Measurements from ENCODE around the gene ADRM1.

The ADRM1 gene

DNA sequence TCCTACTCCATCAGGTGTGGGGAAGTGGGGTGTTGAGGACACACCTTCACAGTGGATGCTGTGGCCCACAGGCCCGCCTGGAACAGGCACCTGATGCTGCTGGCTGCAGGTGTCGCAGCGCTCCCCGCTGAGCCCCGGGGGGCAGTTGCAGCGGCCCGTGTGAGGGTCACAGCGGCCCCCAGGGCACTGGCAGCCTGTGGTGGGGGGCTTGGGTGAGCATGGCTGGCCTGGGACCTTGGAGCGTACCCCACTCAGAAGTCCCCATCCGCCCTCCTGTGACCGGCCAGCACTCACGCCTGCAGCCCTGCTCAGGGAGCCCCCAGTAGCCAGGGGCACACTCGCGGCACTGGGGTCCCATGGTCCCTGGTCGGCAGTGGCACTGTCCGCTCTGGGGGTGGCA is 19.2 kb downstream of the ADRM1 start:
- H3K4me3 ChIP-seq (ENCODE audit: low read depth in 1 of 2, low read length in 2 of 2) = no peak overlapping the region
- no peaks in the 10 kb centered on the region for H3K9me3 ChIP-seq (ENCODE audit: control insufficient read depth in 1 of 2, low read length in 2 of 2)
- H3K4me1 ChIP-seq (ENCODE audit: control insufficient read depth in 1 of 2, insufficient read depth in 2 of 2, low read length in 2 of 2) = no peaks in the 10 kb centered on the region
- peaks cover 3 to 72% of the 10 kb centered on the region in 2 donors for H3K36me3 ChIP-seq (ENCODE audit: control insufficient read depth in 1 of 2, insufficient read depth in 2 of 2, low read length in 2 of 2)
- H3K27me3 ChIP-seq (ENCODE audit: low read depth, low read length) = no peaks in the 10 kb centered on the region
- no peak overlapping the region for H3K27ac ChIP-seq (ENCODE audit: low read length)

GRCh38 chr20:62322492-62323041 is 19.8 kb downstream of the ADRM1 start:
- no peak overlapping the region for H3K4me3 ChIP-seq (ENCODE audit: low read depth in 1 of 2, low read length in 2 of 2)
- no peaks in the 10 kb centered on the region for H3K9me3 ChIP-seq (ENCODE audit: control insufficient read depth in 1 of 2, low read length in 2 of 2)
- H3K27me3 ChIP-seq (ENCODE audit: low read depth, low read length) = no peaks in the 10 kb centered on the region
- H3K27ac ChIP-seq (ENCODE audit: low read length) = no peak overlapping the region
- peaks cover 3 to 72% of the 10 kb centered on the region in 2 donors for H3K36me3 ChIP-seq (ENCODE audit: control insufficient read depth in 1 of 2, insufficient read depth in 2 of 2, low read length in 2 of 2)
- no peaks in the 10 kb centered on the region for H3K4me1 ChIP-seq (ENCODE audit: control insufficient read depth in 1 of 2, insufficient read depth in 2 of 2, low read length in 2 of 2)

DNA sequence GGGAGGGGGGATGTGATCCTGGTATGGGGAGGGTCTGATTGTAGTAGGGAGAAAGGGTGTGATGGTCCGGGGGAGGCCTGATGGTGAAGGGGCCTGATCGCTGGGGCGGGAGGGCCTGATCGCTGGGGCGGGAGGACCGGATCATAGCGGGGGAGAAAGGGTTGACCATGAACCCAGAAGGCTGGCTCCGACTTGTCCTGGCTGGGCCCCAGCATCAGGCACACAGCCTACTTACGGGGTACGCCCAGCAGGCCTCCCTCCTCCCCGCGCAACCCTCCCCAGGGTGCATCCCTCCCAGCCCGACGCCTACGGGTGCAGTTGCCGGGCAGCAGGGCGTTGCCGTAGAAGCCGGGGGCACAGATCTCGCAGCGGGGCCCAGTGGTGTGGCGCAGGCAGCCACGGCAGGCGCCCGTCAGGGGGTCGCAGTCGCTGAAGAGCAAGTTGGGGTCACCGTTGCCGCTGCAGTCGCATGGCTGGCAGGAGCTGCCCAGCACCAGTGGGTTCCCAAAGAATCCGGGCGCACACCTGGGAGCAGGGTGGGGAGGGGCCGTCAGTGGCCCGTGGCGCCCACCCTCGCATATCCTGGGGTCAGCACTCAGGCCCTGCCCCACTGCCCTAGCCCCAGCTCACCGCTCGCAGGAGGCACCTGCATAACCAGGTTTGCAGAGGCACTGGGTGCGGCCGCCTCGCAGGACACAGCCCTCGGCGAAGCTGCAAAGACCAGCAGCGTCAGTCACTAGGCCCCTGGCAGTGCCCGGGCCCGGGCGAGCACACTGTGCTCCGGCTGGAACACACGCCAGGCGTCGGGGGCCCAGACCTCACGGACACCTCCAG is 20.6 kb downstream of the ADRM1 start:
- Histone ChIP-seq H3K27me3 (ENCODE audit: low read depth, low read length) (no peaks in the 10 kb centered on the region), H3K4me3 (ENCODE audit: low read depth in 1 of 2, low read length in 2 of 2) (no peak overlapping the region), H3K4me1 (ENCODE audit: control insufficient read depth in 1 of 2, insufficient read depth in 2 of 2, low read length in 2 of 2) (no peaks in the 10 kb centered on the region), H3K36me3 (ENCODE audit: control insufficient read depth in 1 of 2, insufficient read depth in 2 of 2, low read length in 2 of 2) (peaks cover 3 to 79% of the 10 kb centered on the region in 2 donors), H3K27ac (ENCODE audit: low read length) (no peak overlapping the region), H3K9me3 (ENCODE audit: control insufficient read depth in 1 of 2, low read length in 2 of 2) (no peaks in the 10 kb centered on the region)

DNA sequence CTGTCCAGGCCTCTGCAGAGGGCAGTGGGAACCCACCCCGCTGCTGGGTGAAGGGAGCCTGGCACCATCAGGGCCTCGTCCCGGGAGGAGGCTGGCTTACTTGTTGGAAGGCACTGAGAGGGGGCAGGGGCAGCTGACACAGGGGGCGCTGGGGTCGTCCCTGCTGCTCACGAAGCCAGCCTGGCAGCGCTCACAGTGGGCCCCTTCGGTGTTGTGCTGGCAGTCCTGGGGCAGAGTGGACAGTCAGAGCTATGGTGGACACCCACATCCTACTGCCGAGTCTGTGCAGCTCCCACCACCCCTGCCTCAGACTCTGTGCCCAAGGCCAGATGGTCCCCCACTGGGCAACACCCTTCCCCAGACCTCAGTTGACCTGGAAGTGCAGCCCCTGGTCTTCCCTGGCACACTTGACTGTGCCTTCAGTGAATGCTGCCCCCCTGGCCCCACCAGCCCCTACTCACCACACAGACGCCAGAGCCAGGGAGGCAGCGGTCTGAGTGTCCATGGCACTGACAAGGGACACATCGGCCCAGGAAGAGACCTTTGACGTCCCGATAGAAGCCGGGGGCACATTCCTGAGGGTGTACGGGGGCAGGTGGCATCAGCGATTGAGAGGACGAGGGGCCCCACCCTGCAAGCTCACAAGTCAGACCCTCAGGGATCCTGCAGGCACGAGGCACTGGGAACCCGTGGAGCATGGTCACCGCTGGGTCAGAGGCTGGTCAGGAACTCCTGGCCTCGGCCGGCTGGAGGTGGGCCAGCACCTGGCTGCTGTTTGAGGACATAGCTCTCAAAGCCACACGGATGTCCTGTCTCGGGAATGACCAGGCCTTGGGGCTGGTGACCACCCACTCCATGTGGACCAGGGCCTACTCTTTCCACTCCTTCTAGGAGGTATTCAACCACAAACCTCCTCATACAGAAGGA is 21.4 kb downstream of the ADRM1 start:
- Histone ChIP-seq H3K36me3 (ENCODE audit: control insufficient read depth in 1 of 2, insufficient read depth in 2 of 2, low read length in 2 of 2) (peaks cover 3 to 79% of the 10 kb centered on the region in 2 donors), H3K4me3 (ENCODE audit: low read depth in 1 of 2, low read length in 2 of 2) (no peak overlapping the region), H3K27me3 (ENCODE audit: low read depth, low read length) (no peaks in the 10 kb centered on the region), H3K27ac (ENCODE audit: low read length) (no peak overlapping the region), H3K4me1 (ENCODE audit: control insufficient read depth in 1 of 2, insufficient read depth in 2 of 2, low read length in 2 of 2) (no peaks in the 10 kb centered on the region), H3K9me3 (ENCODE audit: control insufficient read depth in 1 of 2, low read length in 2 of 2) (no peaks in the 10 kb centered on the region)

DNA sequence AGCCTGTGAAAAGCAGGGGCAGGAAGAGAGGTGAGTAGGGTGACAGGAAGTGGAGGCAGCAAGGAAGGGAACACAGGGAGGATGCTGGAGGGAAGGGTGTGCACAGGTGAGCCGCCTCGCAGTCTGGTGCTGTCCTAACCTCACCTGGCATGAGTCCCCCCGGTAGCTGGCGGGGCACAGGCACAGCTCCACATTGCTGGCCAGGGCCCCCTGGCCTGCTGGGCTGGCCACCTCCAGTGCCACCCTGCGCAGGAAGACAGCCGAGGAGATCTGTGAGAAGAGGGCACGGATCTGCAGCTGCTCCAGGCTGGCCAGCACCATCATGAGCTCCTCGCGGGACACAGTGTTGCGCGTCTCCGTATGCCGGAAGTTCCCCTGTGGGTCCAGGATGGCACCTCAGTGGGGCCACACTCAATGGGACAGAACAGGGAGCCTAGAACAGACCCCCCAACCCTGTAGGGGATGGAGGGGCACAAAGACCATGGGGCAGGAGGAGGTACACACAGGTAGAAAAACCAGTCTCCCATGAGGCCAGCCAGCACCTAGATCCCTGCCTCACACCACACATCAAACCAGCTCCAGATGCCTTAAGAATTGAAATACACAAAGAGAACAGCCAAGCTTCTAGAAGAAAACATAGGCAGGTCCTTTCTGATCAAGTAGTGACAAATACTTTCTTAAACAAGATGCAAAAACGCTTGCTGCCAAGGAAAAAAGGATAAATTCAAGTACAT is 22.5 kb downstream of the ADRM1 start:
- Histone ChIP-seq H3K9me3 (ENCODE audit: control insufficient read depth in 1 of 2, low read length in 2 of 2) (no peaks in the 10 kb centered on the region), H3K27me3 (ENCODE audit: low read depth, low read length) (no peaks in the 10 kb centered on the region), H3K36me3 (ENCODE audit: control insufficient read depth in 1 of 2, insufficient read depth in 2 of 2, low read length in 2 of 2) (peaks cover 3 to 84% of the 10 kb centered on the region in 2 donors), H3K27ac (ENCODE audit: low read length) (no peak overlapping the region), H3K4me1 (ENCODE audit: control insufficient read depth in 1 of 2, insufficient read depth in 2 of 2, low read length in 2 of 2) (no peaks in the 10 kb centered on the region), H3K4me3 (ENCODE audit: low read depth in 1 of 2, low read length in 2 of 2) (no peak overlapping the region)

- Histone ChIP-seq H3K36me3 (ENCODE audit: control insufficient read depth in 1 of 2, insufficient read depth in 2 of 2, low read length in 2 of 2) (peaks cover 3 to 88% of the 10 kb centered on the region in 2 donors), H3K9me3 (ENCODE audit: control insufficient read depth in 1 of 2, low read length in 2 of 2) (no peaks in the 10 kb centered on the region), H3K4me3 (ENCODE audit: low read depth in 1 of 2, low read length in 2 of 2) (no peak overlapping the region)
These were observed 23.8 kb downstream of the ADRM1 start for GRCh38 chr20:62326559-62326958.

DNA sequence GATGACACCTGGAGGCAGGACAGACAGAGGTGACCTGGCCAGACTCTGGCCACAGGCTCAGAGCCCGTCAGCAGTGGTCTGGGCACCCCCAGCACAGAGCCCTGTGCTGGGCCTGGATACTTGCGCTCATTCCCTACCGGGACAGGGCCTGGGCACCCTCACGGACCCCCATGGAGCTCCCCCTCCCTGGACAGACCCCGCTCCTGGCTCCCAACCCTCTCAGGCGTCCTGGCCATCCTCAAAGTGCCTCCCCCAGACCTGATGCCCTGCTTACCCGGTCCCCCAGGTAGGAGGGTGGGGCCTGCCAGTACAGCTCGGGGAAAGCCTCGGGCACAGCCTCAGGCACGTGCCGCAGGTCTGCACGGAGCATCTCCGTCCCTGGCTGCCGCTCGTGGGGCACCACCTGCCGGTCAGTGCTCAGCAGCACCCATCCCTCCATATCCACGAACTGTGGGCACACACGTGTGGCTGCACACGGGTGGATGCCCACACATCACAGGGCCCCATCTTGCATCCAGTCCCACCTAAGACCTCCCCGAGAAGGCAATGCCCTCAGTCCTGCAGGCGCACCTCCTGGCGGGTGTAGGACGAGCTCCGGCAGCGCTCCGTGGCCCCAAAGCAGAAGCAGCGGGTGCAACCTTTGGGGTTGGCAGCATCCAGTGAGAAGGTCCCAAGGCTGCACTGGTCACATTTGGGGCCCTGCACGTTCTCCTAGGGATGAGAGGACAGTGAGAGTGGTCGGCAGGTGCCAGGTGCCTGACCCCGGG is 24.3 kb downstream of the ADRM1 start:
- Histone ChIP-seq H3K4me3 (ENCODE audit: low read depth in 1 of 2, low read length in 2 of 2) (no peak overlapping the region), H3K4me1 (ENCODE audit: control insufficient read depth in 1 of 2, insufficient read depth in 2 of 2, low read length in 2 of 2) (no peaks in the 10 kb centered on the region), H3K27ac (ENCODE audit: low read length) (no peak overlapping the region), H3K27me3 (ENCODE audit: low read depth, low read length) (no peaks in the 10 kb centered on the region), H3K9me3 (ENCODE audit: control insufficient read depth in 1 of 2, low read length in 2 of 2) (no peaks in the 10 kb centered on the region), H3K36me3 (ENCODE audit: control insufficient read depth in 1 of 2, insufficient read depth in 2 of 2, low read length in 2 of 2) (peaks cover 3 to 89% of the 10 kb centered on the region in 2 donors)

More at GRCh38 chr20:62326559-62326958, 23.8 kb downstream of the ADRM1 start:
- Histone ChIP-seq H3K27ac (ENCODE audit: low read length) (no peak overlapping the region), H3K4me1 (ENCODE audit: control insufficient read depth in 1 of 2, insufficient read depth in 2 of 2, low read length in 2 of 2) (no peaks in the 10 kb centered on the region), H3K27me3 (ENCODE audit: low read depth, low read length) (no peaks in the 10 kb centered on the region)

DNA sequence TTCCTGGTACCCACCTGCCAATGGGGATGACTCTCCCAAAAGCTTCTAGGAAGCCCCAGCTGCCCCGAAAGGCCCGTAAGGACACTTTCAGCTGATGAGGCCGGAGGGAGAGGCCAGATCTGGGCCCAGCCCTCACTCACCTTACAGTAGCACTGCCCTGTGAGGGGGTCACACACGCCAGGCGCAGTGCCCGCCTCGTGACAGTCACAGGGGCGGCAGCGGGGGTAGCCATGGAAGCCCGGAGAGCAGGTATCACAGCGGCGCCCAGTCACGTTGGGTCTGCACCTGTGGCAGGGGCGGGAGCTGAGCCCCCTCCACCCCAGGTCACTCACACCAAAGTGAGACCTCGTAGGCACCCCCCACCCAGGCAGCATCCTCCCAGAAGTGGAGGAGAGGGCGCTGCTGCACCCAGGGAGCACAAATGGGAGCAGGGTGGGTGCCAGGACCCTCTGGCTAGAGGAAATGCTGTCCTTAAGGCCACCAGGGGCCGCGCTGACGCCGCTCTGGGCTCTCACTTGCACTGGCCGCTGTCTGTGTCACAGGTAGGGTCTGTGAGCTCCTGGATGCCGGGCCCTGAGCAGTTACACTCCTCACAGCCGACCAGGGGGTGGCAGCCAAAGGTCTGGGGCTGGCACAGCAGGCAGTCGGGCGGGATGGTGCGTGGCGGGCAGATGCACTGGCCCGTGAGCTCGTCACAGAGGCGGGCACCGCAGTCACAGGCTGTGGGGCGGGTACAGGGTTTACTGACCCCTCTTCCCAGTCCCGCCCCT is 25.1 kb downstream of the ADRM1 start:
- H3K27ac ChIP-seq (ENCODE audit: low read length) = no peak overlapping the region
- H3K4me1 ChIP-seq (ENCODE audit: control insufficient read depth in 1 of 2, insufficient read depth in 2 of 2, low read length in 2 of 2) = no peaks in the 10 kb centered on the region
- no peak overlapping the region for H3K4me3 ChIP-seq (ENCODE audit: low read depth in 1 of 2, low read length in 2 of 2)
- no peaks in the 10 kb centered on the region for H3K9me3 ChIP-seq (ENCODE audit: control insufficient read depth in 1 of 2, low read length in 2 of 2)
- peaks cover 3 to 96% of the 10 kb centered on the region in 2 donors for H3K36me3 ChIP-seq (ENCODE audit: control insufficient read depth in 1 of 2, insufficient read depth in 2 of 2, low read length in 2 of 2)
- no peaks in the 10 kb centered on the region for H3K27me3 ChIP-seq (ENCODE audit: low read depth, low read length)

- H3K27me3 ChIP-seq (ENCODE audit: low read depth, low read length) = no peaks in the 10 kb centered on the region
- no peaks in the 10 kb centered on the region for H3K9me3 ChIP-seq (ENCODE audit: control insufficient read depth in 1 of 2, low read length in 2 of 2)
- H3K4me3 ChIP-seq (ENCODE audit: low read depth in 1 of 2, low read length in 2 of 2) = no peak overlapping the region
- H3K36me3 ChIP-seq (ENCODE audit: control insufficient read depth in 1 of 2, insufficient read depth in 2 of 2, low read length in 2 of 2) = peaks cover 3 to 94% of the 10 kb centered on the region in 2 donors
- H3K4me1 ChIP-seq (ENCODE audit: control insufficient read depth in 1 of 2, insufficient read depth in 2 of 2, low read length in 2 of 2) = no peaks in the 10 kb centered on the region
- H3K27ac ChIP-seq (ENCODE audit: low read length) = no peak overlapping the region
These were observed 26.0 kb downstream of the ADRM1 start for GRCh38 chr20:62328684-62329388.

Measured in muscle layer of duodenum (tissue), 2 donors.